NCI-H82 treated with DMSO at 0.1 percent for 48 hours (cell line): ENCODE data around the gene TMC5.
"Not testable (repeated sequence)": the region's sequence is repeated elsewhere in the genome, so short reads cannot be mapped to it uniquely, and the experiment has no call there.

Experiments used
- DNase-seq: peaks from one replicate; lab custom pipeline; 2025; ENCODE audit not compliant: unreplicated experiment; lab: John Stamatoyannopoulos, UW

Gene TMC5

DNA sequence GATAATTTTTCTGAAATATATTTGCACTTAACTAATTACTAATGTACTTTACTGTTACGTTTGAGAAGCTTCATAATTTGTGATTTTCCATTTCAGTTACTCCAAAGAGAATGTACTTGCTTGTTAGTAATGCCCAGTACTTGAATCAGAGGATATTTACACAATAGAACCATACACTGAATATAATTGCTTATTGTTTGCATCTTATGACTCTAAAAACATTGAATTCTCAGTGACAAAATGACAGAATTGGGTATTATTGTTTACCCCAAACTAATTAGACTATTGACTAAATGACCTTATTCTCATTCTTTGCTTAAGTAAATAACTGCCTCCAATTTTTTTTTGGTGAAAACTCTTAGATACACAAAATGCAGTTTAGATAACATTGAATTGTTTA is 114.9 kb downstream of the TMC5 start:
- no peak for DNase-seq

DNA sequence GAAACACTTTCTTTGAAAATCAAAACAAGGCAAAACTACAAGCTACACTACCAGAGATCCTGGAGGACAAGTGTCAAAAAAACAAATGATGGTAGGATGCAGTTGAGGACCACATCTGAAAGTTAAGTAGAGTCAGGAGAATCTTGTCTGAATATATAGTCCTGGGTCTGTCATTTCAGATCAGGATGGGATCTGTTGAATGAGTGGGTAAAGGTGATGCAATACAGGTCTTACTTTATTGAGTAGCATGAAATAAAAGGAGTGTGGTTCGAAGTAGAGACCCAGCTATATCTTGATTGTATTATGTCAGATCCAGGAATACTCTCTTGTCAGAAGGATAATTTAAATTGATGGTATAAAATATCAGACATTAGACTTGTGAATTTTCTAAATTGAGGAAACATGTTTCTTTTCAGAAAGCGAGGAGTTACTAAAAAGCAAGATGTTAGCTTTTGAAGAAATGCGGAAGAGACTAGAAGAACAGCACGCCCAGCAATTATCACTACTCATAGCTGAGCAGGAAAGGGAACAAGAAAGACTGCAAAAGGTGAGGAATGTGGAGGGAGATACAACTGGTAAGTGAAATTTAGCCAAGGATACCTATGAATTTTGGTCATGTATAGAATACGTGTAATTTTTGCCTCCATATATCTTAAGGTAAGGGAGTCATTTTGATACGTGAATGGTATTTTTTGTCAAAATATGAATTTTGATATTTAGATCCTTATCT is 122.7 kb downstream of the TMC5 start:
- DNase-seq, result no peak

DNA sequence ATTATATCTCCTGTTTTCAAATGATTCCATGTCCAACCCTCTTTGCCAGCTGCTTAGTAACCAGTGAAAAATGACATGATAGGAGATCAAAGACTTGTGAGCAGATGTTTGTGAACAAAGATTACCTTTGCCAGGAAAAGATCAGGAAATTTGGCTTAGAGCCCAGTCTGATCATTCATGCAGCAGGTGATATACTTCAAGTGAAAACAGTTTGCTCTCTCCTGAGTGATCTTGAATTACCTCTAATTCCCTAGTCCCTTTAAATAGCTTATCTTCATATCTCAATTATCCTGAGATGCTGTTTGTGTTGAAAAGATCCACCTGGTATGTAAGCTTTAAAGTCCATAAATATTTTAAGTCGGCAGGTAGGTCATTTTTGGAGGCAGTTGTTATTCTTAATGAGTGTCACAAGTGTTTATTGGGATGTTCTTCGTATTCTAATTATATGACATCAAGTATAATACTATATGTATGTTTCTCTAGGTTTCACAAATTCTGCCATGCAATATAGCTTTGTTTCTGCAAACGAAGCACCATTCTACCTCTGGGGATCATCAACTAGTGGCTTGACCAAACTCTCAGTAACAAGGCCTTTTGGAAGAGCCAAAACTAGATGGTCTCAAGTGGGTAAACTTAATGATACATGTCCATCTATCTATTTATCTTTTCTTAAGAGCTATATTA is 124.6 kb downstream of the TMC5 start:
- peak; percentile 97 for DNase-seq

- not testable (repeated sequence) for DNase-seq
Observed at GRCh38 chr16:19543278-19543996, 125.8 kb downstream of the TMC5 start.

- DNase-seq, result no peak
Observed at GRCh38 chr16:19548144-19548543, 130.5 kb downstream of the TMC5 start.
